Muscle layer of colon (tissue), 2 donors: ENCODE results near the gene VTI1A.

Source experiments
- H3K27ac ChIP-seq: one replicate; pipeline ENCODE4 v1.7.0; 2013; ENCODE audit warnings: low read depth, mild to moderate bottlenecking, low read length, moderate library complexity
- H3K27me3 ChIP-seq, 2 donors: one replicate each; pipeline ENCODE4 v1.7.0; 2013; ENCODE audit warnings: low read length in 2 of 2, mild to moderate bottlenecking in 2 of 2; ENCODE audit not compliant: insufficient read depth in 2 of 2, control insufficient read depth in 1 of 2
- H3K36me3 ChIP-seq: one replicate; pipeline ENCODE4 v1.7.0; 2013; ENCODE audit warnings: mild to moderate bottlenecking, low read length; ENCODE audit not compliant: insufficient read depth
- H3K4me1 ChIP-seq: one replicate; pipeline ENCODE4 v1.7.0; 2013; ENCODE audit warnings: mild to moderate bottlenecking, low read length; ENCODE audit not compliant: insufficient read depth
- H3K4me3 ChIP-seq, 2 donors: one replicate each; pipeline ENCODE4 v1.7.0; 2013; ENCODE audit warnings: low read length in 2 of 2, low read depth in 1 of 2, mild to moderate bottlenecking in 1 of 2, moderate library complexity in 1 of 2
- H3K9ac ChIP-seq: one replicate; pipeline ENCODE4 v1.7.0; 2013; ENCODE audit warnings: low read length
- H3K9me3 ChIP-seq: one replicate; pipeline ENCODE4 v1.7.0; 2013; ENCODE audit warnings: mild to moderate bottlenecking, low read length
- donor health status: abdominal sarcoma.
- donor health status: Adenocarcinoma of cecum.

The VTI1A gene

DNA sequence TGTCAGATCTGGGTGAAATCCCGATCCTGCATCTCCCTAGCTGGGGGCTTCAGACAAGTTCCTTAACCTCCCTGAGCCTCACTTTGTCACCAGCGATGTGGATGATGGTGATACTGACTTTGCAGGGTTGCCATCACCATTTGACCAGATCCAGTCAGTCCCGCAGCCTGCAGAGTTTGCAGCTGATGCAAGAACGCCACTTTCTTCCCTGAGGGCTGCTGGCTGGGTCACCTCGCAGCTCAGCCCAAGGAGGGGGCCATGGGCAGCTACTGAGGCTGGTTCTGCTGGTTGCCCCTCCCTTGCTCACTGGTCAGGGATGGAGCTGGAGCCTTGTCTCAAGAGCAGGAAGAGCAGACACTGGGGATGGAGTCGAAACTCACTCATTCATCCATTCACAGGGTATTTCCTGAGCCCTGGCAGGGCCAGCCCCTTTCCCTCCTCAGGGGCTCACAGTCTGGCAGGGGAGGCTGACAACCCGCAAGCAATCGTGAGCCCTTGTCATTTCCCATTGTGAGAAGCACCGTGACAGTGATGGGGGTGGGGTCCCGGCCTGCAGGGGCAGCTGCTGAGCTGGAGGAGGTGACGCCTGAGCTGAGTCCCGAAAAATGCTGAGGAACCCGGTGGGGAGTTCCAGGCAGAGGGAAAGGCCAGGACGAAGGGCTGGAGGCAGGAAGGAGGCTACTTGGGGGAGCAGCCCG is 391.9 kb downstream of the VTI1A start:
- Histone ChIP-seq H3K4me1 (no peaks in the 10 kb centered on the region), H3K27ac (no peak overlapping the region), H3K9me3 (no peaks in the 10 kb centered on the region), H3K9ac (no peak overlapping the region), H3K4me3 (no peak overlapping the region), H3K27me3 (no peaks in the 10 kb centered on the region), H3K36me3 (no peaks in the 10 kb centered on the region)

- H3K4me1 ChIP-seq, result no peaks in the 10 kb centered on the region
- H3K9me3 ChIP-seq, result no peaks in the 10 kb centered on the region
- no peaks in the 10 kb centered on the region for H3K36me3 ChIP-seq
- H3K9ac ChIP-seq, result no peak overlapping the region
- H3K4me3 ChIP-seq, result no peak overlapping the region
- H3K27me3 ChIP-seq, result no peaks in the 10 kb centered on the region
- H3K27ac ChIP-seq, result no peak overlapping the region
These were observed 393.1 kb downstream of the VTI1A start for GRCh38 chr10:112839928-112840654.

DNA sequence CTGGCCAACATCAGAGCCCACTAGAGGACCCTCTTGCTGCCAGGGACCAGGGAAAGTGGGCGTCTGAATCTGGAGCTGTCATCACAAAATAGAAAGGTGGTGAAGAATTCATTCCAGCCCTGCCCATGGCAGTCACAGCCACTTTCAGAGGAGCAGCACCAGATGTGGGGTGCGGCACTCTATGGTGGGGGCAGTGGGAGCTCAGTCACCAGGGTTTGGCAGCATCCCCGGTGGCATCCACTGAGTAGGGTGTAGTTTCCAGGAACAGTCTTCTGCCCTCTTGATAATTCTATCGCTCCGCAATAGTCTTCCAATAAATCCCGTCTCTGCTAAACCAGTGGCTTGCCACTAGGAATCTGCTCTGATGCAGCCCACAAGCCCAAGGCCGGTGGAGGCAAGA is 394.5 kb downstream of the VTI1A start:
- no peaks in the 10 kb centered on the region for H3K36me3 ChIP-seq
- H3K4me3 ChIP-seq, result no peak overlapping the region
- no peaks in the 10 kb centered on the region for H3K27me3 ChIP-seq
- no peaks in the 10 kb centered on the region for H3K4me1 ChIP-seq
- H3K9me3 ChIP-seq, result no peaks in the 10 kb centered on the region
- H3K9ac ChIP-seq, result no peak overlapping the region
- no peak overlapping the region for H3K27ac ChIP-seq

- Histone ChIP-seq H3K4me1 (no peaks in the 10 kb centered on the region), H3K9me3 (peaks cover 2% of the 10 kb centered on the region), H3K4me3 (no peak overlapping the region), H3K27me3 (no peaks in the 10 kb centered on the region), H3K9ac (no peak overlapping the region), H3K27ac (no peak overlapping the region), H3K36me3 (no peaks in the 10 kb centered on the region)
These were observed 395.9 kb downstream of the VTI1A start for GRCh38 chr10:112842832-112843360.

DNA sequence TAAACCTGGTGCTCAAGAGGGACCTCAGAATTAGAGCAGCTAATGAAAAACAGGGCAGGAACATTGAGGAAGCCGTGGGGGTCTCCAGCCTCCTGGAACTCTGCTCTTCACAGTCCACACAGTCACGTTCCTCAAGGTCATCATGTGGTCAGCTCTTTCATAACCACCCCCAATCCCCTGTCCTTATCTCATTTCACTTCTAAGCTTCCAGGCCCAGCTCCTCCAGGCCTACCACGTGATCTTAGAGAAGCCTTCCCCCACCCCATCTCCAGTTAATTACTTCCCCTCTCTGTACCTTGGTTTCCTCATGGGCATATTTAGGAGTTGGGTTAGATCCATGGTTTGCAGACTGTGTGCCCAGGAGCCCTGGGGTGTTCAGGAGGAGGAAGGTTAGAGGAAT is 396.6 kb downstream of the VTI1A start:
- H3K27me3 ChIP-seq, result no peaks in the 10 kb centered on the region
- no peaks in the 10 kb centered on the region for H3K4me1 ChIP-seq
- H3K36me3 ChIP-seq, result no peaks in the 10 kb centered on the region
- H3K9ac ChIP-seq, result no peak overlapping the region
- no peak overlapping the region for H3K4me3 ChIP-seq
- peaks cover 6% of the 10 kb centered on the region for H3K9me3 ChIP-seq
- H3K27ac ChIP-seq, result no peak overlapping the region

- Histone ChIP-seq H3K9ac (no peak overlapping the region), H3K27me3 (no peaks in the 10 kb centered on the region), H3K9me3 (peaks cover 6% of the 10 kb centered on the region), H3K27ac (no peak overlapping the region), H3K4me3 (no peak overlapping the region), H3K36me3 (no peaks in the 10 kb centered on the region), H3K4me1 (no peaks in the 10 kb centered on the region)
These were observed 397.9 kb downstream of the VTI1A start for GRCh38 chr10:112844681-112845544.

DNA sequence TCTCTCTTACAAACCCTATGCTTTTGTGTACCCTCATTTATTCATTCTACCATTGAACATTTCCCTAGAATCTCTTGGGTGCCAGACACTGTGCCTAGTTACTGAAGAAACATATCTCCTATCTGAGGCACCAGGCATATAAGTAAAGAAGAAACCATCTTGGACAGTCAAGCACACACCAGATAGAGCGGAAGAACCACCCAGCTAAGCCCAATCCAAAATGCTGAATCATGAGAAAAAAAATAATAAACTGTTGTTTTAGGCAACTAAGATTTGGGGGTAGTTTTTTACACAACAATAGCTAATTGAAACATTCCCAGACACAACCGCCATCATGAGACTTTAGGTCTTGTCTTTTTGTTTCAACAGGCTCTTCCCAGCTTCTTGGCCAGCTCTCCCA is 400.8 kb downstream of the VTI1A start:
- H3K36me3 ChIP-seq, result no peaks in the 10 kb centered on the region
- H3K4me3 ChIP-seq, result no peak overlapping the region
- no peaks in the 10 kb centered on the region for H3K27me3 ChIP-seq
- H3K4me1 ChIP-seq, result no peaks in the 10 kb centered on the region
- peaks cover 6% of the 10 kb centered on the region for H3K9me3 ChIP-seq
- no peak overlapping the region for H3K9ac ChIP-seq
- H3K27ac ChIP-seq, result no peak overlapping the region

GRCh38 chr10:112848228-112848627 is 401.2 kb downstream of the VTI1A start:
- H3K9me3 ChIP-seq, result peaks cover 6% of the 10 kb centered on the region
- H3K4me3 ChIP-seq, result no peak overlapping the region

DNA sequence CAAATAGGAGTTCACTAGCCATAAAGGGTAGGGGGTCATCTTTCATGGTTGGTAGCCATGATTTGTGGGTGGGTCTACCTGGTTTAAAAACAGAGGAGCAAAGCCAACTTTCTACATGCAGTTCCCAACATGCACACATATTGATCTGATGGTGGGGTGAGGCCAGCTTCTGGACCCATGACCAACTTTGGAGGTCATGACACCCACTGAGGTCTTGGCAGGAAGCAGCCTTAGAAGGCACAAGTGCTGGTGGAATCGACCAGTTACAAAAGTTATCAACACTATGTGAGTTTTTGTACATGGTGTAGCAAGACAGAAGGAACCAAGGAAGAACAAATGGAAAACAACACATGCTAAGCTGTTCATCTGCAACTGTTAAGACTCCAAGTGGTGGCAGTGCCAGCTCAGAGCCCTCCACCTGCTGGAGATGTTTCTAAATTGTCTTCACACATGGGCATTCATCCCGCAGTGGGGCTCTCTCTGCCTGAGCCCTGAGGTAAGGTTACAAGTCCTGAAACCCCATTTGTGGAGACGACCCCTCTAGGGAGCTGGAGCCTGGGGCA is 401.9 kb downstream of the VTI1A start:
- H3K27ac ChIP-seq, result no peak overlapping the region
- H3K9ac ChIP-seq, result no peak overlapping the region
- H3K27me3 ChIP-seq, result no peaks in the 10 kb centered on the region
- H3K9me3 ChIP-seq, result peaks cover 6% of the 10 kb centered on the region
- no peak overlapping the region for H3K4me3 ChIP-seq
- no peaks in the 10 kb centered on the region for H3K4me1 ChIP-seq
- no peaks in the 10 kb centered on the region for H3K36me3 ChIP-seq

More at GRCh38 chr10:112848228-112848627, 401.2 kb downstream of the VTI1A start:
- H3K27ac ChIP-seq, result no peak overlapping the region
- H3K27me3 ChIP-seq, result no peaks in the 10 kb centered on the region
- H3K36me3 ChIP-seq, result no peaks in the 10 kb centered on the region
- no peak overlapping the region for H3K9ac ChIP-seq
- no peaks in the 10 kb centered on the region for H3K4me1 ChIP-seq

DNA sequence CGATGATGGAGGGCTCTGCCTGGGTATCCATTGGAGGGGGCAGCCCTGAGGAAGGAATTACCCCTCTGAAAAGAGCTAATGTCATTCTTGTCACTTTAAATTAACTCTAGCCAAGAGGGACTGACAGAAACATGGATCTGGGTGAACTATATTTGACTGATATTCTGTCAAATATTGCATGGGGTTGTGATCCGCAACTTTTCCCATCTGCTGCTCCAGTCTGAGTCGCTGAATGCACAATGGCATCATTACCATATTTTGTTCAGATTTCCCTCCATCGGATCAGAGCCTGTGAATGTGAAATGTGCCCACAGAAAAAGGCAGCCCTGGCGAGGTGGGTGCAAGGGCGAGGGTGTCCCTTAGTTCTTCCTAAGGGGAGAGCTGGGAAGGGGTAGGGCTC is 402.5 kb downstream of the VTI1A start:
- H3K36me3 ChIP-seq, result no peaks in the 10 kb centered on the region
- no peak overlapping the region for H3K27ac ChIP-seq

GRCh38 chr10:112851181-112851580 is 404.2 kb downstream of the VTI1A start:
- Histone ChIP-seq H3K9ac (no peak overlapping the region), H3K27me3 (no peaks in the 10 kb centered on the region), H3K9me3 (peaks cover 6% of the 10 kb centered on the region), H3K4me1 (no peaks in the 10 kb centered on the region), H3K36me3 (no peaks in the 10 kb centered on the region), H3K27ac (no peak overlapping the region), H3K4me3 (no peak overlapping the region)

More for the DNA sequence above, 402.5 kb downstream of the VTI1A start:
- Histone ChIP-seq H3K4me3 (no peak overlapping the region), H3K27me3 (no peaks in the 10 kb centered on the region), H3K4me1 (no peaks in the 10 kb centered on the region), H3K9ac (no peak overlapping the region), H3K9me3 (peaks cover 6% of the 10 kb centered on the region)
